HG02943 (cell line): ENCODE measurements around the gene TMEM62.
"Not testable (repeated sequence)": the region's sequence is repeated elsewhere in the genome, so short reads cannot be mapped to it uniquely, and the experiment has no call there.

Experiments
- ATAC-seq: cut with Tn5 transposase; IDR thresholded peaks from one replicate; pipeline ENCODE4 v1.9.1; 2021; ENCODE audit warnings: mild to moderate bottlenecking, low read depth, moderate library complexity; ENCODE audit not compliant: unreplicated experiment

Gene TMEM62

DNA sequence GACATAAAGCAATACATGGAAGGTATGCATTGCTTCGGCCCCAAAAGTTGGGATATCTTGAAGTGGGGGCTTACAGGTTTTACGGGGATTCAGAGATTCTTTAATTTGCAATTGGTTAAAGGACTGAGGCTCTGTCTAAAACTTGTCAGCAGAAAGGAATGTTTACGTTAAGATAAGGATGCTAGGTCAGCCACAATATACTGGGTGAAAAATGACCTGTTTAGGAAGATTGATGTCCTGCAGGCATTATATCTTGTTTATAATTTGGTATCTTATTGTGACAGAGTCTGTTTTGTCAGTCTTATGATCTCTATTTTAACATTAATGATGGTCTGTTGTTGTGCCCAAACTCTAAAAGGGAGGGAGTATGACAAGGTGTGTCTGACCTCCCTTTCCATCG lies 36.5 kb downstream of the TMEM62 start:
- no peak for ATAC-seq

GRCh38 chr15:43175656-43176309 lies 42.4 kb downstream of the TMEM62 start:
- ATAC-seq, result not testable (repeated sequence)

GRCh38 chr15:43177147-43177546 lies 43.8 kb downstream of the TMEM62 start:
- not testable (repeated sequence) for ATAC-seq

DNA sequence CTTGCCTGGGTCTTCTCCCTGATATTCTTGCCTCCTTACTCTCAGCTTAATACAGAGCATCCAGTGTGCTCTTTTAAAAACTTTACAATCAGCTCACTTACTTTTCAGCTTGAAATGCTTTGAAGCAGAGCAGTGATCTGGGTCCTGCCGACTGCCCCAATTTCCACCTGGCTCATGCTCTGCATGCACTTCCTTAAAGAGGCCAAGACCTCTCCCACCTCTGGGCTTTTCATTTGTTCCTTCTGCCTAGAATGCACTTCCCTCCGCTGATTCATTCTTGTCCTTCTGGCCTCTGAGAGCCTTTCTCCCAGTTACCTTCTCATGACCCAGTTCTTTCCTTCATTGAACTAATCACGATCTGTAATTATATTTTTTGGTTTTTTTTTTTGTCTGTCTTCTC lies 49.9 kb downstream of the TMEM62 start:
- ATAC-seq, result no peak

DNA sequence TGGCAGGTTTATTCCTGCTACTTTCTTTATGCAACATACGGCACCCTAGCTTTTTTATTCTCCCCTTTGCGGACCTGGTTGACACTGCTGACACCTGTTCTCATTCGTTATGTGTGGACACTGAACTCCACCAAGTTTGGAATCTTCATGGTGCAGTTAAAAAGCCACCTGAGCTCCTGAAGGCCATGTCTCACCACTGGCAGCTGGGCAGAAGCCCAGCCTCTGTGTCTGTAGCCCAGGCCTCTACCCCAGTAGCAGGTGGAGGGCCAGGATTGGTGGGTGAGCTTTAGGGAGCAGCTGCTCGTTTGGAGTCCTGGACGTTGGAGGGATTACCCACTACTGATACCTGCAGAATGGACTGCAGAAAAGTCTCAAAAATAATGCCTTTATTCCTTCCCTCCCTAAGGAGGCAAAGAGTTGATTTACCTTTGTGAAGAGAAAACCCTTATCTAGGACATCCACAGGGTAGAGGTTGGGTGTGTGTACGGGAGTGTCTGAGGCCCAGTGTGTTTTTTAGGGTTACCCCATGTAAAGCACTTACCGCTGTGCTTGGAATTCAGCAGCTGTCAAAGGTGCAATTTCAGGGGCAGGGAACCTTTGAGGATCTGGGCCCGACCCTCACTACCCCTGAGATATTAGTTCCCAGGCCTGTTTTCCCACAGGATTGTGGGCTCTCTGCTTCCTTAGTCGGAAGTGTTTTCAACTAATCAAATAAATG lies 51.2 kb downstream of the TMEM62 start:
- no peak for ATAC-seq

- ATAC-seq, result peak; percentile 91
Measured at GRCh38 chr15:43185157-43186002, 52.0 kb downstream of the TMEM62 start, which contains the start of gene CCNDBP1. CCNDBP1 (plus strand) TSS chr15:43185403; CDS start chr15:43185499, 96 bp downstream.

DNA sequence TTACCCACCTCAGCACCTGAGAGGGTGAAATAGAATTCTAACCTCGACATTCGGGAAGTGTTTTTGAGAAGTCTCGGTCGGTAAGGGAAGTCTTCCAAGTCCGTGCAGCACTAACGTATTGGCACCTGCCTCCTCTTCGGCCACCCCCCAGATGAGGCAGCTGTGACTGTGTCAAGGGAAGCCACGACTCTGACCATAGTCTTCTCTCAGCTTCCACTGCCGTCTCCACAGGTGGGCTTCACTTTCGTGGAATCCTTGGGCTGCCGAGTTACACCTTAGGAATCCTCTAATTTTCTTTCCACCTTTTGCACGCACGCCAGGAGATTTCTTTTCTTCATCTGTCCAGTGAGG lies 52.6 kb downstream of the TMEM62 start:
- peak; percentile 18 for ATAC-seq

- ATAC-seq, result no peak
Measured at GRCh38 chr15:43187544-43188155, 54.3 kb downstream of the TMEM62 start.

DNA sequence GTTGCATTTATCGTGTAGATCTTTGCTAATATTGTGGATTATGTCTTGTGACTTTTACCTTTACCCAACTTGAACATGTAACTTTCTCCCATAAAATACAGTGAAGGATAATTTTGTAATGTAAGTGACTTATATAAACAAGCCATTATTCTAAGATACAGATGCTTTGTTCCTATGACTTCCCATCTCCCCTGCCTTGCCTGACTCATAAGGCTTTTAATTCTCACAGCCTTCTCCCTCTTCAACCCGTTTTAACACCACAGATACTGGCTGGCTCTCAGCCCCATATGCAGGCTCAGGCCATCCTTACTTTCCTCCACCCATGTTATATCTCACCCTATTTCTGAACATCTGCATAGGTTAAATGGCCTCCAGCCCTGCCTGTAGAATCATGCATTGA lies 55.9 kb downstream of the TMEM62 start:
- no peak for ATAC-seq

- no peak for ATAC-seq
Measured at GRCh38 chr15:43190178-43190577, 56.8 kb downstream of the TMEM62 start.

- no peak for ATAC-seq
Measured at GRCh38 chr15:43193710-43194109, 60.3 kb downstream of the TMEM62 start.

GRCh38 chr15:43194795-43195194 lies 61.4 kb downstream of the TMEM62 start:
- ATAC-seq, result no peak

DNA sequence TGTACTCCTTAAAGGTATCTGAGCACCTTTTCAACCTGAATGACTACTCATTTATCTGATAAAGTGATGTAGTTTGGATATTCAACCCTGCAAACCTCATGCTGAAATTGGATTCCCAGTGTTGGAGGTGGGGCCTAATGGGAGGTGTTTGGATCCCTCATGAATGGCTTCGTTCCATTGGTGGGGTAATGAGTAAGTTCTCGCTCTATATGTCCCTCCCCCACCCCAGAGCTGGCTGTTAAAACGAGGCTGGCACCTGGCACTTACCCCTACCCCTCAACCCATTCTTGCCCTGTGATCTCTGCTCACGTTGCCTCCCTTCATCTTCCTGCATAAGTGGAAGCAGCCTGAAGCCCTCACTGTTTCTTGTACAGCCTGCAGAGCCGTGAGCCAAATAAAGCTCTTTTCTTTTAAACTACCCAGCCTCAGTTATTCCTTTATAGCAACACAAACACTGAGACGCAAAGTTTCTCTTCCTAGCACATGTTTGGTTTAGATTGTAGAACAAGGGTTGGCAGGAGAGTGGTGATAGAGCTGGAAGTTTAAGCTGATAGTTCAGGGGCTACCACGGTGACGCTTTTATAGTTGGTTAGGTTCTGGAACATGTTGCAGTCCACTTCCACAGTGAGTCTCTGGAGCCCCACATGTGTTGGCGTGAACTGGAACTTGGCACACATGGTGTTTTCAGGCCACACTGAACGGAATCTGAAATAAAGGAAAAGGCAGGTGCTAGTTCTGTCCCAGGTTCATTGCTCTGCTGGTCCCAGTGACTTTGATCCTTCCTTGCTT lies 63.6 kb downstream of the TMEM62 start:
- ATAC-seq, result no peak

GRCh38 chr15:43197773-43198172 lies 64.4 kb downstream of the TMEM62 start:
- ATAC-seq, result not testable (repeated sequence)

DNA sequence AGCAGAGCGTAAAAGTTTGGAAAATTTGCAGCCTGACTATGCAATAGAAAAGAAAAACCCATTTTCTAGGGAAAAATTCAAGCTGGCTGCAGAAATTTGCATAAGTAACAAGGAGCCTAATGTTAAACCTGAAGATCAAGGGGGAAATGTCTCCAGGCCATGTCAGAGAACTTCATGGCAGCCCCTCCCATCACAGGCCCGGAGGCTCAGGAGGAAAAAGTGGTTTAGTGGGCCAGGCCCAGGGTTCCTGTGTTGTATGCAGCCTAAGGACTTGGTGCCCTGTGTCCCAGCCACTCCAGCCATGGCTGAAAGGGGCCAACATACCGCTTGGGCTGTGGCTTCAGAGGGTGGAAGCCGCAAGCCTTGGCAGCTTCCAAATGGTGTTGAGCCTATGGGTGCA lies 65.2 kb downstream of the TMEM62 start:
- not testable (repeated sequence) for ATAC-seq

DNA sequence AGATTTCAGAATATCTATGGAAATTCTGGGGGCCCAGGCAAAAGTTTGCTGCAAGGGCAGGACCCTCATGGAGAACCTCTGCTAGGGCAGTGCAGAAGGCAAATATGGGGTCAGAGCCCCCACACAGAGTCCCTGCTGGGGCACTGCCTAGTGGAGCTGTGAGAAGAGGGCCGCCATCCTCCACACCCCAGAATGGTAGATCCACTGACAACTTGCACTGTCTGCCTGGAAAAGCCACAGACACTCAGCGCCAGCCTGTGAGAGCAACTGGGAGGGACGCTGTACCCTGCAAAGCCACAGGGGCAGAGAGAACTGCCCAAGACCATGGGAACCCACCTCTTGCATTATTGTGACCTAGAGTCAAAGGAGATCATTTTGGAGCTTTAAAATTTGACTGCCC lies 65.6 kb downstream of the TMEM62 start:
- ATAC-seq, result no peak

- no peak for ATAC-seq
Measured at GRCh38 chr15:43199945-43200488, 66.6 kb downstream of the TMEM62 start.

- no peak for ATAC-seq
Measured at GRCh38 chr15:43204016-43204901, 70.9 kb downstream of the TMEM62 start.

- no peak for ATAC-seq
Measured at GRCh38 chr15:43206054-43206453, 72.7 kb downstream of the TMEM62 start.
